LNCaP clone FGC (cell line): ENCODE measurements around the gene WDR77.

Experiments
- DNase-seq: peaks from one replicate; pipeline ENCODE4 v3.0.0-alpha.2; 2011; ENCODE audit warnings: low read depth
- H3K4me3 ChIP-seq: 2 replicates; pipeline ENCODE4 v1.5.1; 2011; ENCODE audit warnings: mild to moderate bottlenecking, low read depth, low read length, control low read depth
- CTCF ChIP-seq: IDR thresholded peaks from 2 replicates; pipeline ENCODE4 v1.5.1; 2012; ENCODE audit warnings: mild to moderate bottlenecking; ENCODE audit not compliant: control insufficient read depth, insufficient read depth; ENCODE audit errors: extremely low read depth

WDR77 gene

GRCh38 chr1:111444031-111444430, 5.0 kb downstream of the WDR77 start:
- TF ChIP-seq CTCF: no peak
- no peak for DNase-seq
- H3K4me3 ChIP-seq: no peak overlapping the region

GRCh38 chr1:111442457-111442856, 6.6 kb downstream of the WDR77 start:
- no peak overlapping the region for H3K4me3 ChIP-seq
- TF ChIP-seq CTCF: no peak
- DNase-seq: no peak

GRCh38 chr1:111441573-111442192, 7.4 kb downstream of the WDR77 start:
- no peak for DNase-seq
- peak; percentile 55 for TF ChIP-seq CTCF
- H3K4me3 ChIP-seq: no peak overlapping the region

- H3K4me3 ChIP-seq: no peak overlapping the region
- no peak for DNase-seq
- TF ChIP-seq CTCF: no peak
These were observed 9.3 kb downstream of the WDR77 start for GRCh38 chr1:111439461-111440351.

GRCh38 chr1:111436726-111437125, 12.3 kb downstream of the WDR77 start:
- no peak overlapping the region for H3K4me3 ChIP-seq
- no peak for DNase-seq
- TF ChIP-seq CTCF: no peak

GRCh38 chr1:111424281-111424680, 24.8 kb downstream of the WDR77 start:
- H3K4me3 ChIP-seq: no peak overlapping the region
- no peak for DNase-seq
- no peak for TF ChIP-seq CTCF
